GM23338 (cell line): ENCODE results near the gene MXRA7. TPM values are rescaled to one million over a fixed set of nuclear protein-coding genes. Genes with fewer than 3 reads are reported as not detected.

Source experiments
- ATAC-seq: fragments of 200-7000 bp; cut with Tn5 transposase; 3 replicates; pipeline ENCODE4 v1.9.1; 2020
- DNase-seq: peaks from one replicate; pipeline ENCODE4 v3.0.0-alpha.2; 2015; ENCODE audit warnings: low spot score
- H2AFZ ChIP-seq: fragments of 200-600 bp; sonication (generic); 2 replicates; pipeline ENCODE4 v1.8.0; 2016; ENCODE audit warnings: antibody characterized with exemption, mild to moderate bottlenecking, moderate library complexity
- H3F3A ChIP-seq: fragments of 200-600 bp; sonication (generic); replicated peaks from 2 replicates; pipeline ENCODE4 v1.8.0; 2017; ENCODE audit warnings: antibody characterized with exemption, mixed run types, low read depth
- H3K27ac ChIP-seq: fragments of 200-600 bp; sonication (generic); 2 replicates; pipeline ENCODE4 v1.6.1; 2016; ENCODE audit warnings: low read depth
- H3K27me3 ChIP-seq: fragments of 200-600 bp; sonication (generic); 2 replicates; pipeline ENCODE4 v1.8.0; 2016; ENCODE audit warnings: mild to moderate bottlenecking, mixed run types, moderate library complexity; ENCODE audit not compliant: insufficient read depth
- H3K36me3 ChIP-seq: fragments of 200-600 bp; sonication (generic); 2 replicates; pipeline ENCODE4 v1.8.0; 2016; ENCODE audit warnings: mild to moderate bottlenecking; ENCODE audit not compliant: insufficient read depth
- H3K4me1 ChIP-seq: fragments of 200-600 bp; sonication (generic); 2 replicates; pipeline ENCODE4 v1.8.0; 2016; ENCODE audit warnings: mild to moderate bottlenecking, moderate library complexity; ENCODE audit not compliant: insufficient read depth
- H3K4me2 ChIP-seq: fragments of 200-600 bp; sonication (generic); 2 replicates; pipeline ENCODE4 v1.7.1; 2017; ENCODE audit warnings: mixed run types
- H3K4me3 ChIP-seq: fragments of 200-600 bp; sonication (generic); 2 replicates; pipeline ENCODE4 v1.6.1; 2016; ENCODE audit warnings: mixed run types
- H3K79me2 ChIP-seq: fragments of 200-600 bp; sonication (generic); replicated peaks from 2 replicates; pipeline ENCODE4 v1.8.0; 2017; ENCODE audit warnings: mild to moderate bottlenecking; ENCODE audit not compliant: insufficient read depth
- H3K9me2 ChIP-seq: fragments of 200-600 bp; sonication (generic); 2 replicates; pipeline ENCODE4 v1.8.0; 2017; ENCODE audit not compliant: insufficient read depth
- H4K20me1 ChIP-seq: fragments of 200-600 bp; sonication (generic); replicated peaks from 2 replicates; pipeline ENCODE4 v1.8.0; 2017; ENCODE audit warnings: mild to moderate bottlenecking; ENCODE audit not compliant: insufficient read depth
- H3K27ac Mint-ChIP-seq: 2 replicates; pipeline ENCODE4 v1.8.0; 2020; ENCODE audit warnings: inconsistent platforms, mild to moderate bottlenecking, moderate library complexity, mixed read lengths
- H3K27me3 Mint-ChIP-seq: 3 replicates; pipeline ENCODE4 v1.8.0; 2022; ENCODE audit warnings: low read depth, mild to moderate bottlenecking, moderate library complexity, mixed read lengths, inconsistent platforms; ENCODE audit not compliant: insufficient read depth, poor library complexity
- H3K36me3 Mint-ChIP-seq: 3 replicates; pipeline ENCODE4 v1.8.0; 2021; ENCODE audit warnings: low read depth, mild to moderate bottlenecking, inconsistent platforms, moderate library complexity, mixed read lengths
- H3K4me1 Mint-ChIP-seq: 3 replicates; pipeline ENCODE4 v1.8.0; 2020; ENCODE audit warnings: mild to moderate bottlenecking, inconsistent platforms, mixed read lengths
- H3K4me3 Mint-ChIP-seq: 3 replicates; pipeline ENCODE4 v1.8.0; 2021; ENCODE audit warnings: moderate library complexity, mild to moderate bottlenecking, inconsistent platforms, mixed read lengths
- H3K9me3 Mint-ChIP-seq: 3 replicates; pipeline ENCODE4 v1.8.0; 2020; ENCODE audit warnings: moderate library complexity, mild to moderate bottlenecking, inconsistent platforms, mixed read lengths
- EZH2phosphoT487 ChIP-seq: fragments of 200-600 bp; sonication (generic); IDR thresholded peaks from one replicate; pipeline ENCODE4 v1.8.1; 2018; ENCODE audit warnings: antibody characterized with exemption; ENCODE audit not compliant: unreplicated experiment
- JUNB ChIP-seq: IDR thresholded peaks from one replicate; pipeline ENCODE4 v1.6.1; 2016; ENCODE audit warnings: antibody characterized with exemption; ENCODE audit not compliant: unreplicated experiment
- NANOG ChIP-seq: IDR thresholded peaks from 2 replicates; pipeline ENCODE4 v1.6.1; 2016; ENCODE audit warnings: antibody characterized with exemption, borderline replicate concordance
- POLR2AphosphoS5 ChIP-seq: IDR thresholded peaks from 2 replicates; pipeline ENCODE4 v1.6.1; 2016; ENCODE audit warnings: antibody characterized with exemption, low read depth
- STAT1 ChIP-seq: IDR thresholded peaks from one replicate; pipeline ENCODE4 v1.6.1; 2016; ENCODE audit warnings: antibody characterized with exemption; ENCODE audit not compliant: unreplicated experiment
- ZNF331 ChIP-seq: fragments of 250-450 bp; sonication (Bioruptor Pico); IDR thresholded peaks from 2 replicates; pipeline ENCODE4 v1.5.0; 2020; ENCODE audit warnings: low read depth, mild to moderate bottlenecking, moderate library complexity
- polyA plus RNA-seq: library from polyadenylated mRNA; unstranded; fragments of >200 nt; fragmentation: Nextera tagmentation; extraction: Ambion mirVana; gene quantifications from 2 replicates; pipeline ENCODE4 v1.2.1, GENCODE V29; 2016
- total RNA-seq: library from RNA; depleted of rRNA; stranded (reverse); fragments of >200 nt; shearing (Covaris generic); gene quantifications from 2 replicates; pipeline ENCODE4 v1.2.3, GENCODE V29; 2014
- TF ChIP-seq, protein P1 (sequence below): IDR thresholded peaks from one replicate; pipeline ENCODE4 v1.6.1; 2018; ENCODE audit warnings: antibody characterized with exemption; ENCODE audit not compliant: unreplicated experiment
- TF ChIP-seq, protein P2 (sequence below), 2 experiments: fragments of 200-600 bp in 1 of 2; sonication (generic) in 1 of 2; conservative IDR thresholded peaks; 2 replicates each; pipeline versions ENCODE4 v1.5.1 to v1.6.1; 2016 to 2017; ENCODE audit warnings: antibody characterized with exemption in 2 of 2, low read depth in 2 of 2, mild to moderate bottlenecking in 2 of 2, moderate library complexity in 1 of 2
- TF ChIP-seq, protein P3 (sequence below): fragments of 250-450 bp; sonication (Bioruptor Pico); IDR thresholded peaks from 2 replicates; pipeline ENCODE4 v1.5.0; 2020; ENCODE audit warnings: mild to moderate bottlenecking, moderate library complexity

Gene MXRA7
- total and polyA plus RNA-seq, 2 experiments from 2014 or later = 12.1 to 46.6 TPM

DNA sequence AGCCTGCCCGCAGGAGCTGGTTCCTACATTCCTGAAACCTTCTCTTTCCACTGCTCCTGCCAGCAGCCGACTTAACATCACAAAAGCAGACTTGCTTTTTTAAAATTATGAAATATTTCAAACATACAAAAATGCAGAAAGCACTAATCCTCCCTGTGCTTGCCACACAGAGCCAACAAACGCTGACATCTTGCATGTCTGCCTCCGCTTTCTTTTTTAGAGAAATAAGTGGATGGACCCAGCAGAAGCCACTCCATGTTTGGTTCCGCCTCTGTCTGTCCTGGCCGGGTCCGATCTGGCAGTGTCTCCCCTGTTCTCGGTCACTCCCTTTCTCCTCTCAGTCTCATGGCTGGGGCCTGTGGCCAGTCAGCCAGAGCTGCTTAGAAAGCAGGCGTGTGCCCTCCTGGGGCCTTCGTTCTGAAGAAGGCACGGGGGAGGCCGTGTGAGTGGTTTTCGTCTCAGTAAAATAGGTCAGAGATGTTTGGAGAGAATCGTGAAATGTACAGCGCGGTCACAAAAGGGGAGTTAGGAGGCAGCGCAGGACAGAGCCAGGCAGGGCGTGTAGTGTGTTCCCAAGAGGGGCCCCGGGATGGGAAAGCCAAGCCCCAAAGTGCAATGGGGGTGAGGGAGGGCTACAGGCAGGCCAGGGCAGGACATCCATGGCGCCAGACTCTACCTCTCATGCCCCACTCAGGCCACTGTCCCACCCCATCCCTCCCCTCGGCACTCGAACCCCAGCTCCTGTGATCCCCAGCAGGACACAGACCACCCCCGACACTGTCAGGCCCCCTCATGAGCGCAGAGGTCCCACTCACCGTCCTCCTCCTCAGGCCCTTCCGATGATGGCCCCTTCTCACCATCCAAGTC lies 23.2 kb downstream of the MXRA7 start:
- Histone ChIP-seq H3K4me2 (no peak overlapping the region), H3K4me3 (no peak overlapping the region), H3K36me3 (no peaks in the 10 kb centered on the region), H3K4me1 (peaks cover 8% of the 10 kb centered on the region; the same call in 1 of the 2 replicates), H3K79me2 (no peaks in the 10 kb centered on the region), H3F3A (no peaks in the 10 kb centered on the region), H3K9me2 (no peaks in the 10 kb centered on the region), H2AFZ (no peak overlapping the region), H4K20me1 (no peaks in the 10 kb centered on the region), H3K27ac (no peak overlapping the region), H3K27me3 (no peaks in the 10 kb centered on the region)
- peak; percentile 6; the same call in 1 of the 3 replicates for ATAC-seq
- Mint-ChIP-seq H3K36me3 (no peaks in the 10 kb centered on the region), H3K4me3 (no peak overlapping the region), H3K9me3 (no peaks in the 10 kb centered on the region), H3K27ac (no peak overlapping the region), H3K27me3 (peaks cover 6% of the 10 kb centered on the region), H3K4me1 (peaks cover 40% of the 10 kb centered on the region)
- TF ChIP-seq STAT1 = no peak
- TF ChIP-seq, protein P1, sequence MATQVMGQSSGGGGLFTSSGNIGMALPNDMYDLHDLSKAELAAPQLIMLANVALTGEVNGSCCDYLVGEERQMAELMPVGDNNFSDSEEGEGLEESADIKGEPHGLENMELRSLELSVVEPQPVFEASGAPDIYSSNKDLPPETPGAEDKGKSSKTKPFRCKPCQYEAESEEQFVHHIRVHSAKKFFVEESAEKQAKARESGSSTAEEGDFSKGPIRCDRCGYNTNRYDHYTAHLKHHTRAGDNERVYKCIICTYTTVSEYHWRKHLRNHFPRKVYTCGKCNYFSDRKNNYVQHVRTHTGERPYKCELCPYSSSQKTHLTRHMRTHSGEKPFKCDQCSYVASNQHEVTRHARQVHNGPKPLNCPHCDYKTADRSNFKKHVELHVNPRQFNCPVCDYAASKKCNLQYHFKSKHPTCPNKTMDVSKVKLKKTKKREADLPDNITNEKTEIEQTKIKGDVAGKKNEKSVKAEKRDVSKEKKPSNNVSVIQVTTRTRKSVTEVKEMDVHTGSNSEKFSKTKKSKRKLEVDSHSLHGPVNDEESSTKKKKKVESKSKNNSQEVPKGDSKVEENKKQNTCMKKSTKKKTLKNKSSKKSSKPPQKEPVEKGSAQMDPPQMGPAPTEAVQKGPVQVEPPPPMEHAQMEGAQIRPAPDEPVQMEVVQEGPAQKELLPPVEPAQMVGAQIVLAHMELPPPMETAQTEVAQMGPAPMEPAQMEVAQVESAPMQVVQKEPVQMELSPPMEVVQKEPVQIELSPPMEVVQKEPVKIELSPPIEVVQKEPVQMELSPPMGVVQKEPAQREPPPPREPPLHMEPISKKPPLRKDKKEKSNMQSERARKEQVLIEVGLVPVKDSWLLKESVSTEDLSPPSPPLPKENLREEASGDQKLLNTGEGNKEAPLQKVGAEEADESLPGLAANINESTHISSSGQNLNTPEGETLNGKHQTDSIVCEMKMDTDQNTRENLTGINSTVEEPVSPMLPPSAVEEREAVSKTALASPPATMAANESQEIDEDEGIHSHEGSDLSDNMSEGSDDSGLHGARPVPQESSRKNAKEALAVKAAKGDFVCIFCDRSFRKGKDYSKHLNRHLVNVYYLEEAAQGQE = no peak
- TF ChIP-seq EZH2phosphoT487 = no peak
- TF ChIP-seq, protein P2, sequence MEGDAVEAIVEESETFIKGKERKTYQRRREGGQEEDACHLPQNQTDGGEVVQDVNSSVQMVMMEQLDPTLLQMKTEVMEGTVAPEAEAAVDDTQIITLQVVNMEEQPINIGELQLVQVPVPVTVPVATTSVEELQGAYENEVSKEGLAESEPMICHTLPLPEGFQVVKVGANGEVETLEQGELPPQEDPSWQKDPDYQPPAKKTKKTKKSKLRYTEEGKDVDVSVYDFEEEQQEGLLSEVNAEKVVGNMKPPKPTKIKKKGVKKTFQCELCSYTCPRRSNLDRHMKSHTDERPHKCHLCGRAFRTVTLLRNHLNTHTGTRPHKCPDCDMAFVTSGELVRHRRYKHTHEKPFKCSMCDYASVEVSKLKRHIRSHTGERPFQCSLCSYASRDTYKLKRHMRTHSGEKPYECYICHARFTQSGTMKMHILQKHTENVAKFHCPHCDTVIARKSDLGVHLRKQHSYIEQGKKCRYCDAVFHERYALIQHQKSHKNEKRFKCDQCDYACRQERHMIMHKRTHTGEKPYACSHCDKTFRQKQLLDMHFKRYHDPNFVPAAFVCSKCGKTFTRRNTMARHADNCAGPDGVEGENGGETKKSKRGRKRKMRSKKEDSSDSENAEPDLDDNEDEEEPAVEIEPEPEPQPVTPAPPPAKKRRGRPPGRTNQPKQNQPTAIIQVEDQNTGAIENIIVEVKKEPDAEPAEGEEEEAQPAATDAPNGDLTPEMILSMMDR (conservative IDR thresholded peaks at IDR 0.05; ENCODE audit: low read depth in 2 of 2) = no peak
- no peak for TF ChIP-seq NANOG
- TF ChIP-seq, protein P3, sequence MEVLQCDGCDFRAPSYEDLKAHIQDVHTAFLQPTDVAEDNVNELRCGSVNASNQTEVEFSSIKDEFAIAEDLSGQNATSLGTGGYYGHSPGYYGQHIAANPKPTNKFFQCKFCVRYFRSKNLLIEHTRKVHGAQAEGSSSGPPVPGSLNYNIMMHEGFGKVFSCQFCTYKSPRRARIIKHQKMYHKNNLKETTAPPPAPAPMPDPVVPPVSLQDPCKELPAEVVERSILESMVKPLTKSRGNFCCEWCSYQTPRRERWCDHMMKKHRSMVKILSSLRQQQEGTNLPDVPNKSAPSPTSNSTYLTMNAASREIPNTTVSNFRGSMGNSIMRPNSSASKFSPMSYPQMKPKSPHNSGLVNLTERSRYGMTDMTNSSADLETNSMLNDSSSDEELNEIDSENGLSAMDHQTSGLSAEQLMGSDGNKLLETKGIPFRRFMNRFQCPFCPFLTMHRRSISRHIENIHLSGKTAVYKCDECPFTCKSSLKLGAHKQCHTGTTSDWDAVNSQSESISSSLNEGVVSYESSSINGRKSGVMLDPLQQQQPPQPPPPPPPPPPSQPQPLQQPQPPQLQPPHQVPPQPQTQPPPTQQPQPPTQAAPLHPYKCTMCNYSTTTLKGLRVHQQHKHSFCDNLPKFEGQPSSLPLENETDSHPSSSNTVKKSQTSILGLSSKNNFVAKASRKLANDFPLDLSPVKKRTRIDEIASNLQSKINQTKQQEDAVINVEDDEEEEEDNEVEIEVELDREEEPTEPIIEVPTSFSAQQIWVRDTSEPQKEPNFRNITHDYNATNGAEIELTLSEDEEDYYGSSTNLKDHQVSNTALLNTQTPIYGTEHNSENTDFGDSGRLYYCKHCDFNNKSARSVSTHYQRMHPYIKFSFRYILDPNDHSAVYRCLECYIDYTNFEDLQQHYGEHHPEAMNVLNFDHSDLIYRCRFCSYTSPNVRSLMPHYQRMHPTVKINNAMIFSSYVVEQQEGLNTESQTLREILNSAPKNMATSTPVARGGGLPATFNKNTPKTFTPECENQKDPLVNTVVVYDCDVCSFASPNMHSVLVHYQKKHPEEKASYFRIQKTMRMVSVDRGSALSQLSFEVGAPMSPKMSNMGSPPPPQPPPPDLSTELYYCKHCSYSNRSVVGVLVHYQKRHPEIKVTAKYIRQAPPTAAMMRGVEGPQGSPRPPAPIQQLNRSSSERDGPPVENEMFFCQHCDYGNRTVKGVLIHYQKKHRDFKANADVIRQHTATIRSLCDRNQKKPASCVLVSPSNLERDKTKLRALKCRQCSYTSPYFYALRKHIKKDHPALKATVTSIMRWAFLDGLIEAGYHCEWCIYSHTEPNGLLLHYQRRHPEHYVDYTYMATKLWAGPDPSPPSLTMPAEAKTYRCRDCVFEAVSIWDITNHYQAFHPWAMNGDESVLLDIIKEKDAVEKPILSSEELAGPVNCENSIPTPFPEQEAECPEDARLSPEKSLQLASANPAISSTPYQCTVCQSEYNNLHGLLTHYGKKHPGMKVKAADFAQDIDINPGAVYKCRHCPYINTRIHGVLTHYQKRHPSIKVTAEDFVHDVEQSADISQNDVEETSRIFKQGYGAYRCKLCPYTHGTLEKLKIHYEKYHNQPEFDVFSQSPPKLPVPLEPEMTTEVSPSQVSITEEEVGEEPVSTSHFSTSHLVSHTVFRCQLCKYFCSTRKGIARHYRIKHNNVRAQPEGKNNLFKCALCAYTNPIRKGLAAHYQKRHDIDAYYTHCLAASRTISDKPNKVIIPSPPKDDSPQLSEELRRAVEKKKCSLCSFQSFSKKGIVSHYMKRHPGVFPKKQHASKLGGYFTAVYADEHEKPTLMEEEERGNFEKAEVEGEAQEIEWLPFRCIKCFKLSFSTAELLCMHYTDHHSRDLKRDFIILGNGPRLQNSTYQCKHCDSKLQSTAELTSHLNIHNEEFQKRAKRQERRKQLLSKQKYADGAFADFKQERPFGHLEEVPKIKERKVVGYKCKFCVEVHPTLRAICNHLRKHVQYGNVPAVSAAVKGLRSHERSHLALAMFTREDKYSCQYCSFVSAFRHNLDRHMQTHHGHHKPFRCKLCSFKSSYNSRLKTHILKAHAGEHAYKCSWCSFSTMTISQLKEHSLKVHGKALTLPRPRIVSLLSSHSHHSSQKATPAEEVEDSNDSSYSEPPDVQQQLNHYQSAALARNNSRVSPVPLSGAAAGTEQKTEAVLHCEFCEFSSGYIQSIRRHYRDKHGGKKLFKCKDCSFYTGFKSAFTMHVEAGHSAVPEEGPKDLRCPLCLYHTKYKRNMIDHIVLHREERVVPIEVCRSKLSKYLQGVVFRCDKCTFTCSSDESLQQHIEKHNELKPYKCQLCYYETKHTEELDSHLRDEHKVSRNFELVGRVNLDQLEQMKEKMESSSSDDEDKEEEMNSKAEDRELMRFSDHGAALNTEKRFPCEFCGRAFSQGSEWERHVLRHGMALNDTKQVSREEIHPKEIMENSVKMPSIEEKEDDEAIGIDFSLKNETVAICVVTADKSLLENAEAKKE = no peak
- TF ChIP-seq ZNF331 (CRISPR knock-in tag) = no peak
- no peak for TF ChIP-seq POLR2AphosphoS5
- TF ChIP-seq JUNB = no peak
- no peak for DNase-seq
